Activated T-helper 17 cell treated with anti-CD3 and anti-CD28 coated beads, Interleukin-2, amount 50 U/mL, for 72 hours (primary cell): ENCODE data around the gene AGPS. TPM values are rescaled to one million over a fixed set of nuclear protein-coding genes. Genes with fewer than 3 reads are reported as not detected.
"Not testable (repeated sequence)": the region's sequence is repeated elsewhere in the genome, so short reads cannot be mapped to it uniquely, and the experiment has no call there.

Source experiments
- ATAC-seq: fragments of 150-1000 bp; cut with Tn5 transposase; replicated peaks from 2 replicates; pipeline ENCODE4 v1.10.0; 2021; ENCODE audit warnings: mild to moderate bottlenecking, moderate library complexity
- H3K27ac Mint-ChIP-seq: one replicate; pipeline ENCODE4 v1.8.0; 2022; ENCODE audit warnings: mixed read lengths
- H3K27me3 Mint-ChIP-seq: one replicate; pipeline ENCODE4 v1.8.0; 2022; ENCODE audit warnings: mixed read lengths
- H3K36me3 Mint-ChIP-seq: one replicate; pipeline ENCODE4 v1.8.0; 2022; ENCODE audit warnings: low read depth, mild to moderate bottlenecking, mixed read lengths
- H3K4me1 Mint-ChIP-seq: one replicate; pipeline ENCODE4 v1.8.0; 2022; ENCODE audit warnings: mixed read lengths
- H3K4me3 Mint-ChIP-seq: one replicate; pipeline ENCODE4 v1.8.0; 2022; ENCODE audit warnings: mild to moderate bottlenecking, mixed read lengths
- H3K9me3 Mint-ChIP-seq: one replicate; pipeline ENCODE4 v1.8.0; 2022; ENCODE audit warnings: mixed read lengths
- total RNA-seq, 2 donors: library from RNA; stranded (reverse); gene quantifications; one replicate each; pipeline ENCODE4 v1.2.3, GENCODE V29; 2022

AGPS gene
- total RNA-seq, 2 donors from 2014 or later: 31.4 to 70.0 TPM

DNA sequence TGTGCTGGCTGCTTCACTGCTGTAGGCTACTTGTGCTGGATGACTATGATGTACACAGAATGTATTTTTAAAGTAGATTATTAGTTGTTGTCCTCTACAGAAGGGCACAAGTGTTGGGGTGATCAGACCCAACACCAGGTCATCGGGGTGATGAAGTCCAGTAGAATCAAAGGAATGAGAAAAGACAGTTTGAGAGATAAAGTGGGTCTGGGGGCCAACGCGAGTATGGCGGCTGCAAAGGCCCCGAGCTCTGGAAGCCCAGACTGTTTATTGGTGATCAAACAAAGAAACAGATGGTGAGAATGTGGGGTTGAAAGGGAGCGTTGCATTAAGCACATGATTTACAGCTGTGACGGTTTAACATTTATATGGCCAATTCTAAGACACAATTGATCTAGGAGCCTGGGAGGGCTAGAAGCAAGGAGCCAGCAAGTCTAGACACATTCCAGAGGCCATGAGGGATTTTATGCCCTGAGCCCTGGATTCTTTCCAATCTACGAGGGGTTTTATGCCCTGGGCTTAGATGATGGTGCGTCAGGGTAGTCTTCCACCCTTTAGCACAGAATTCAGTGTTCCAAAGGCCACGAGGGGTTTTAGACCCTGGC is 153.5 kb downstream of the AGPS start:
- H3K27ac Mint-ChIP-seq: peak overlapping the region; percentile 6
- no peak for ATAC-seq
- no peaks in the 10 kb centered on the region for H3K27me3 Mint-ChIP-seq

DNA sequence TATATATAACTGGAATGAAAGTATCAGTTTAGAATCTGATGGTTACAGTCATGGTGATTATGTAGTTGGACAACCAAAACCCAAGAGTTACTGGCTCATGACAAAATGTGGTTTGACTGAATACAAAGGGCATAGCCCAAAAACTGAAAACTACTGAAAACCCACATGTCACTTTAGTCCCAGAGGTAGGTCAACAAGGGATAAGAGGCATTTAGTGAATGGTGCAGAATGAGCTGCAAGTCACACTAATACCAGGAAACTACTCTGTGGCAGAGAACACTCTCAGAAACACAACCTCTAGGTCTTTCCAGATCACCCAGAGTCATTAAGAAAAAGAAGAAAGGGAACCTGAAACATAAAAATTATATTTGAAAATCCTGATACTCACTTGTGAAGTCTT is 154.5 kb downstream of the AGPS start:
- Mint-ChIP-seq H3K36me3 (no peaks in the 10 kb centered on the region), H3K4me3 (no peak overlapping the region), H3K9me3 (no peaks in the 10 kb centered on the region), H3K27ac (peak overlapping the region; percentile 29), H3K4me1 (no peaks in the 10 kb centered on the region), H3K27me3 (no peaks in the 10 kb centered on the region)
- peak; percentile 90 for ATAC-seq

More for the DNA sequence above, 153.5 kb downstream of the AGPS start:
- no peak overlapping the region for H3K4me3 Mint-ChIP-seq
- H3K4me1 Mint-ChIP-seq: no peaks in the 10 kb centered on the region
- H3K36me3 Mint-ChIP-seq: no peaks in the 10 kb centered on the region
- no peaks in the 10 kb centered on the region for H3K9me3 Mint-ChIP-seq

DNA sequence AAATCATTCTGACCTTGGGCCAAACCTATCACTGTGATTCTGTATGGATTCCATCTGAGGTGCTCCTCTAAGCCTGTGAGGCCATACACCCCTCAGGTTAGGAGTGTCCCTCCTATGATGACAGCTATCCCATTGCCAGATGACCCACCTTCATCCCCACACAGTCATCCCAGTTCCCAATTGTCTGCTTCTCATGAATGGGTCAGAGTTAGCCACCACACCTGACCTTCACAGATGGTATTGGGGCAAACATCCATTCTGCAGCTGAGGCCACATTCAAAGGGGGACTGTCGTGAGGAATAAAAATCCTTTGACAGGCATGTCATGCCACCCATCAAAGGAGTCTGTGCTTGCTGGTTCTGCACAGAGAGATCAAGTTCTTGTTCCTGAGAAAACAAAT is 155.2 kb downstream of the AGPS start:
- H3K9me3 Mint-ChIP-seq: no peaks in the 10 kb centered on the region
- H3K36me3 Mint-ChIP-seq: peaks cover 5% of the 10 kb centered on the region
- peak overlapping the region; percentile 29 for H3K27ac Mint-ChIP-seq
- no peak for ATAC-seq
- no peaks in the 10 kb centered on the region for H3K4me1 Mint-ChIP-seq
- no peak overlapping the region for H3K4me3 Mint-ChIP-seq
- H3K27me3 Mint-ChIP-seq: no peaks in the 10 kb centered on the region

DNA sequence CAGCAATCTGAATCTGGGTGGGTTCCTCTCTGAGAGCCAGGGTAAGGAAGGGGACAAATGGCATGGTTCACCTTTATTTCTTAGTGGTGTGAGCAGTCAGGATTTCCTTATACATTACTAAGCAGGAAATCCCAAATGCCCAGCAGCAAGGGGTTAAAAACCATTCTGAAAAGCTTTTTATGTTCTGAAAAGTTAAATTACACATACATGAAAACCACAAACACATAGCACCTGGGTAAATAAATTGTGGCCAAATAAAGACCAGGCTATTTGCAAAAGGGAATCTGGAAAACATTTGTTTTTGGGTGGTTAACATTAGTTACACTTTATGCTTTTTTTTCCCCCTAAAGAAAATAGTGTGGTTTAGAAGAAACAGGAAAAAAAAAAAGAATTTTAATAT is 156.1 kb downstream of the AGPS start:
- Mint-ChIP-seq H3K27ac (no peak overlapping the region), H3K36me3 (peaks cover 10% of the 10 kb centered on the region), H3K27me3 (no peaks in the 10 kb centered on the region), H3K9me3 (no peaks in the 10 kb centered on the region), H3K4me1 (no peaks in the 10 kb centered on the region), H3K4me3 (no peak overlapping the region)
- ATAC-seq: no peak

DNA sequence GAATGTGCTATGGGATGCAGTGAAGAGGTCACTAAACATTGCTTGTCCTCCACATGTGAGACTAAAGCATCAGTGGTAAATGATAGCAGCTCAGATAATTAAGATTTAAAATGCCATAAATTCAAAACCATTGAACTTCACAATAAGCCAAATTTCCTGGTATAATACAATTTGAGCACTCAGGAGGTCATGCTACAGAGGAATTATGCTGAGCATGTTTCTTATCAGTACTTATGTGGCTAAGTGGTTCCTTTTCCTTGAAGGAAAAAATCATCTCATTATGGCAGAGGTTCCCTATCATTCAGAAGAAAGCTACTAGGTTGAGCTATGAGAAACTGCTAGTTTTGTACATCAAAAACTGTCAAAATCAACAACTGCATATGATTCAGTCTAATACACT is 156.6 kb downstream of the AGPS start:
- Mint-ChIP-seq H3K27ac (no peak overlapping the region), H3K27me3 (no peaks in the 10 kb centered on the region), H3K9me3 (no peaks in the 10 kb centered on the region), H3K36me3 (peaks cover 10% of the 10 kb centered on the region), H3K4me1 (no peaks in the 10 kb centered on the region), H3K4me3 (no peak overlapping the region)
- no peak for ATAC-seq

DNA sequence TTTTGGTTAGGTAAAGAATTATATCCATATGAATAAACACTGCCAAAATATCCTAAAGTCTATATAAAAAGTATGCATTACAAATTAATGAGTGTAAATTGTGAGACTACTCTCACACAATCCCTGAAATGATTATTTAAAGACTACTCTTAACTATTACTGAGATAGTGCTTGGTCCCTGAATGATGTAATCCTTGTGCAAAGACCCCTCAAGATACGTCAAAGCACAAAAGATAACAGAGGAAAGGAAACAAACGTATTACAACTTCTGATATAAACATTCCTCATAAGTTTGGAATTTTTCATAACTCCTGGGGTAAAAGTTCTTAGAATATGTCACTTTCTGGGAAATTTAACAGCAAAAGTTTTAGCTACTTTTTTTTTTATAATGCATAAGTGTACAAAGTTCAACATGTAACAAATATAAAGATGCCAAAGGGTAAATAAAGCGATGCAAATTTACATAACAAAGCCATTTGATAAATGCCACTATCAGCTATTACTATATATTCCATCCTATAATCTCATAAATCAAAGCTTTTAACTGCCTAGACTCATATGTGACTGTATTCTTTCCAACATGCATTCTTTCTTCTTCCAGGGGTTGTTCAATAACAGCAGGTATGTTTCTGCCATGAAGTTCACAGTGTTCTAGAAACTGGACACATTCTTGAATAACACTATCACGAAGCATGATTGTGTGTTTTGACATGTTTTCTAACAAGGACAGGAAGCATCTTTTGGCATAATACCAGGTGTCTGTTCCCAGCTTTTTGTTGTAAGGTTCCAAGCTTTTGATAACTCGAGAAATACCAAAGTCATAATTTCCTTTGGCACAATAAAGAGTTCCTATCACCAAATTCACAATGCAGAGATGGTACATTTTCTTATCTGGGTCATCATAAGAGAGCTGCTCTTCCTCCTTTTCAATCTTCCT is 158.0 kb downstream of the AGPS start:
- Mint-ChIP-seq H3K36me3 (peaks cover 10% of the 10 kb centered on the region), H3K27ac (no peak overlapping the region), H3K4me3 (no peak overlapping the region), H3K4me1 (no peaks in the 10 kb centered on the region), H3K9me3 (no peaks in the 10 kb centered on the region), H3K27me3 (no peaks in the 10 kb centered on the region)
- ATAC-seq: no peak

DNA sequence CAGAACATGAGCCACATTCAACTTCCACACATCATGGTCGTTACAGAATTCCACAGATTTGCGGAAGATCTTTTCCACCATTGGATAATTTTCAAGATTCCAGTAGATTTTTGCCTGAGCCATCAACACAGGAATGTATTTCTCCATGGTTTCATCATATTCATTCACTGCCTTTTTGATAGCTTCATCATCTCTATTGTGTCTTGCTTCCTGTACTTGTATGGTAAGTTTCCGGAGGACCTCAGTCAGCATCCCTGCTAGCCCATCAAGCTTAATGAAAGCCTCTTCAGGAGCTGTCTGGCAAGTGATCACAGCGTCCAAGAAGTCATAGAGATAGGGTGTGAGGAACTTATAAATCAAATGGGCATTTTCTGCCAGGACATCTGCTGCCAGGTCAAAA is 158.8 kb downstream of the AGPS start:
- not testable (repeated sequence) for ATAC-seq, H3K27me3 Mint-ChIP-seq
- peak overlapping the region; percentile 100 for H3K4me3 Mint-ChIP-seq

DNA sequence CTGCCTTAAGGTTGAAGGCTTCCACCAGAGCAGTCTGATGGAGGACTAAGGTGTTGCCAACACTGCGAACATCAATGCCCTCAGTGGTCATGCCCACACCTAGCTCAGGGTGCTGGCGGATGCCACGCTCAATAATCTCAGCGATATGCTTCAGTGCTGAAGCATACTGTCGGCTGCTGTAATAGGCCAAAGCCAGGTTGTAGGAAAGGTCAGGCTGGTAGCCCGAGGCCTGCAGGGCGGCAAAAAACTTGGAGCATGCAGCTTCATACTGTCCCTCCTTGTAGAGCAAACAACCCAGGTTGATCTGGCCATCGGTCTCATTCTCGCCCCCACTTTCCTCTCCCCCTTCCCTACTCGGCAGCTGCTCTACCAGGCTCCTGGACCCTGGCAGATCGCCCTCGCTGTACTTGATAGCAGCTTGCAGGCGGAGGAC is 159.4 kb downstream of the AGPS start:
- no peaks in the 10 kb centered on the region for H3K27me3 Mint-ChIP-seq
- H3K27ac Mint-ChIP-seq: peak overlapping the region; percentile 100
- H3K9me3 Mint-ChIP-seq: no peaks in the 10 kb centered on the region
- H3K4me1 Mint-ChIP-seq: no peaks in the 10 kb centered on the region
- H3K4me3 Mint-ChIP-seq: peak overlapping the region; percentile 100
- peaks cover 10% of the 10 kb centered on the region for H3K36me3 Mint-ChIP-seq
- no peak for ATAC-seq

More for the DNA sequence above, 158.8 kb downstream of the AGPS start:
- peaks cover 10% of the 10 kb centered on the region for H3K36me3 Mint-ChIP-seq
- not testable (repeated sequence) for H3K9me3 Mint-ChIP-seq, H3K27ac Mint-ChIP-seq, H3K4me1 Mint-ChIP-seq

DNA sequence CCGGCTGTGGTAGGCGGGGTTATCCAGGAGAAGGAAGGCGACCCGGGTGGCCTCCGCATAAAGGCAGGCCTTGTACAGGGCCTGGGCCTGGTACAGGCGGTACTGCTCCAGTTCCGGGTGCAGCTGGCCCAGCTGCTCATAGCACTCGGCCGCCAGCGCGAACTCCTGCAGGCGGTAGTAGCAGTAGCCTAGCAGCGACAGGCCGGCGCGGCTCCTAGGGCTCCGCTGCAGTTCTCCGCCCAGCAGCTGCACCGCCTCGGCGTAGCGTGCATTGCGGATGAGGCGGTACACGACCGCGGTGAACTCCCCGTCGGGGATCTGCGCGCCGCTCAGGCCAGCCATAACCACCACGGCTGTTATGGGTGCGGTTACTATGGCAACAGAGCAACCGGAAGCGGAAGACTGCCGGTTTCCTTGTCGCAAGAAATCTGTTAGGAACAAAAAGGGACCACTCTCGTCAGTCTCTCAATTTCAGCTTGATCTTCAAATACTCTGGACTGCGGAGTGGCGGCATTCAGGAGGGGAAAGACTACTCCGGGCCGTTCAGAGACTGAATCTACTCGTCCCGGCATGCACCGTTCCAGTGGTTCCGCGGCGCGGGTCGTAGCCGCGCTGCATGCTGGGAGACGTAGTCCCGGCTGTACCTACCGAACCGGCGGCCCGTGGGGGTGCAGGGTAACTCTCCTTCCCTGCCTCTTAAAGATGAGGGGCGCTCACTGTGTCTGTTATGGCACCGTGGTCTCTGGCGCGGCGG is 160.0 kb downstream of the AGPS start:
- Mint-ChIP-seq H3K4me1 (no peaks in the 10 kb centered on the region), H3K36me3 (peaks cover 10% of the 10 kb centered on the region), H3K27ac (peak overlapping the region; percentile 100), H3K9me3 (no peaks in the 10 kb centered on the region), H3K27me3 (no peaks in the 10 kb centered on the region), H3K4me3 (peak overlapping the region; percentile 100)
- ATAC-seq: peak; percentile 94

DNA sequence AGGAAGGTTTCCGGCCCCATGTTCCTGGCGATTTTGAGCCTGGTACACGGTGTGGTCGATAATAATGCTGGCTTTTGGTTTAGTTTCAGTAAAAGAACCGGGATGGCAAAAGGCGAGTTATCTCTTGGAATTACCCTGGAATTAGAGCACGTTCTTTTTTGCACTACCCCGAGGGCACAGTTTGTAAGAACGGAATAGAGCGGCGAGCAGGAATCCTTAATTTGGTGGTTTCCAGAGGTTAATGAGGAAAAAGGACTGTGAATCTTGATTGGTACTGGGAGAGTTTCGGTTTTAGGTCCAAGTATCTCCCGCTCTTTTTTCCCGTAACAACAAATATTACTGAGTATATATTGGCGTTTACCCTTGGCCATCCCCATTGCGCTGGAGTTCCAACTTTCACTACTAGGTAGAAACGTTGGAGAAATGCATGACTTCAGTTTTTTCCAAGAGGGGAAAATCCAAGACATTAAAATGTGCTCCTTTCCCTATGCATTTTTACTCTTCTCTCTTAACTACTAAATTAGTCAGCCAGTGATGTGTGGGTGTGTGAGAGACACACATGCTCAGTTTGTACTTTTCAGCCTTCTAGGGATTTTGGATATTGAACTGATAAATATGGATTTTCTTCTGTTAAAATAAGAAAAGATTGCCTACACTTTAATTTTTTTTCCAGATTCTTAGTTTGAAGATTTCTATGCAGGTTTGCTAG is 160.8 kb downstream of the AGPS start:
- H3K36me3 Mint-ChIP-seq: peaks cover 10% of the 10 kb centered on the region
- peak overlapping the region; percentile 100 for H3K27ac Mint-ChIP-seq
- no peak for ATAC-seq
- H3K9me3 Mint-ChIP-seq: no peaks in the 10 kb centered on the region
- H3K4me3 Mint-ChIP-seq: peak overlapping the region; percentile 100
- no peaks in the 10 kb centered on the region for H3K27me3 Mint-ChIP-seq
- H3K4me1 Mint-ChIP-seq: no peaks in the 10 kb centered on the region

DNA sequence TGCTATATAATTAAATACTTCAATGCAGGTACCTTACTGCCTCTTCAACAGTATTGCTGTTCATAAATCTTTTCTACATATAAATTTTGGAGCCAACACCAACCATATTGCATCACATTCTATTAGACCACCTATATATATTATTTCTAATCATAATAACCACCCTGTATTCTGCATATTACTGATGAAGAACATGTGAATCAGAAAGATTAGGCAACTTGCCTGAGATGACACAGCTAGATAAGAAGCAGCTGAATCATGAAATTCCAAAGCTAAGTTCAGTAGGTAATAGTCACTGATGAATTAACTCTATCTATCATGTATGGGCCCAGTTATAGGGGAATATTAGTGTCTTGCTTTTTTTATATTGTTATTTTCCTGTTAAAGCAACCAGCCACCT is 161.8 kb downstream of the AGPS start:
- no peak for ATAC-seq
- Mint-ChIP-seq H3K36me3 (peaks cover 10% of the 10 kb centered on the region), H3K4me1 (no peaks in the 10 kb centered on the region), H3K4me3 (no peak overlapping the region), H3K27me3 (no peaks in the 10 kb centered on the region), H3K27ac (no peak overlapping the region), H3K9me3 (no peaks in the 10 kb centered on the region)

DNA sequence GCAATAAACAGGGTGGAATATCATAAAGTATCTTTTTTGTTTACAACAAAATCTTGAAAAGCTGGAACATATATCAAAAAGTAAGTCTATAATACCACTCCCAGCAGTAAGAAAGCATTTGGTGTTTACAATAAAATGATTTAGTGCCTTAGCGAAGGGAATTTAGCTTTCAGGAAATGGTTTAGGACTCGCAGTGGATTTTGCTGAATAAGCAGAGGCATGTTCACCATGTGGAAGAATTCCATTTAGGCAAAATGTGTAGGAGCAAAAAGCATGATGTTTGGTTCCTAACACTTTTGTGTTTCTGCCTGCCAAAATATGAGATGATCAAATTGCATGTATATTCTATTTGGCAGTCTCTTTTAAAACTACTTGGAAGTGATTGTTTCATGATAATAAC is 163.6 kb downstream of the AGPS start:
- ATAC-seq: no peak
- H3K4me1 Mint-ChIP-seq: no peaks in the 10 kb centered on the region
- no peak overlapping the region for H3K27ac Mint-ChIP-seq
- H3K36me3 Mint-ChIP-seq: peaks cover 10% of the 10 kb centered on the region
- H3K4me3 Mint-ChIP-seq: no peak overlapping the region
- no peaks in the 10 kb centered on the region for H3K27me3 Mint-ChIP-seq
- no peaks in the 10 kb centered on the region for H3K9me3 Mint-ChIP-seq

DNA sequence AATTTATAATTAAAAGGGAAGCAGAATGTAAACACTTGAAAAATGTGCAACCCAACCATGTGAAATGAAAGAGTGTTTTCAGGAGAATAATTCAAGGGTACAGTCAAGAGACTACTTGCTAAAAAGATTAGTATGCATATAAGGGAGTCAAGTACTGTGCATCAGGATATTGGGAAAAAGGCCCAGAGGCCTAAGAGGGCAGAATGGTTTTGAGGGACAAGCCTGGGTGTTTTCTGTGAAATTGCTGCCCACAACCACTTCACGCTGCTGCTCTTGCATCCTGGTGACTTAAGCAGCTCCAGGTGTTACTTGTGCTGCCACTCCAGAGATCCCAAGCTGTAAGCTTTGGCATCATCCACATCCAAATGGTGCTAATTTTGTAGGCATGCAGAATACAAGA is 165.2 kb downstream of the AGPS start:
- ATAC-seq: no peak
- Mint-ChIP-seq H3K36me3 (peaks cover 5% of the 10 kb centered on the region), H3K4me1 (no peaks in the 10 kb centered on the region), H3K9me3 (no peaks in the 10 kb centered on the region), H3K27me3 (no peaks in the 10 kb centered on the region), H3K27ac (no peak overlapping the region), H3K4me3 (no peak overlapping the region)

DNA sequence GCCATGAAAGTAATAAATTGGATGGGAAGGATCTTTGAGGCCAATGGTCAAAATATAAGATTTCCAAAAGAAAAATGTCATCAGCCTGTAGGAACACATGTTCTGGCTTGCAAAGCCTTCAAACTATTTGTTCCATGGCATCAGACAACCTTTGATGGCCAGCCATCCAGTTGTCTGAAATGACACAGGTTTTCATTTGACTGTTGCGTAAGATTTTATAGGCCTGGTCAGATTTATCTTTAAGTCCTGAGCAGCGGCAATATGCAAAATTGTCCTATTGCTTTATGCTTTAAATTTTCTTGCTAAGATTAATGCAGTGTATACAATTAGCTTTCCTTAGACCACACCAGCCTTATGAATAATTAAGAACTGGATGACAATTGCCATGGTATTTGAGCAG is 167.1 kb downstream of the AGPS start:
- no peaks in the 10 kb centered on the region for H3K27me3 Mint-ChIP-seq
- no peak overlapping the region for H3K4me3 Mint-ChIP-seq

More for the DNA sequence above, 167.1 kb downstream of the AGPS start:
- ATAC-seq: no peak
- no peaks in the 10 kb centered on the region for H3K4me1 Mint-ChIP-seq
- no peaks in the 10 kb centered on the region for H3K36me3 Mint-ChIP-seq
- H3K9me3 Mint-ChIP-seq: no peaks in the 10 kb centered on the region
- H3K27ac Mint-ChIP-seq: no peak overlapping the region
